GM19193 (cell line): ENCODE measurements around the gene SAMD10.

Experiments
- POLR2A ChIP-seq: IDR thresholded peaks from 4 replicates; pipeline ENCODE4 v1.6.1; 2011; ENCODE audit not compliant: insufficient read depth, insufficient read length; ENCODE audit errors: extremely low read depth

SAMD10 gene

DNA sequence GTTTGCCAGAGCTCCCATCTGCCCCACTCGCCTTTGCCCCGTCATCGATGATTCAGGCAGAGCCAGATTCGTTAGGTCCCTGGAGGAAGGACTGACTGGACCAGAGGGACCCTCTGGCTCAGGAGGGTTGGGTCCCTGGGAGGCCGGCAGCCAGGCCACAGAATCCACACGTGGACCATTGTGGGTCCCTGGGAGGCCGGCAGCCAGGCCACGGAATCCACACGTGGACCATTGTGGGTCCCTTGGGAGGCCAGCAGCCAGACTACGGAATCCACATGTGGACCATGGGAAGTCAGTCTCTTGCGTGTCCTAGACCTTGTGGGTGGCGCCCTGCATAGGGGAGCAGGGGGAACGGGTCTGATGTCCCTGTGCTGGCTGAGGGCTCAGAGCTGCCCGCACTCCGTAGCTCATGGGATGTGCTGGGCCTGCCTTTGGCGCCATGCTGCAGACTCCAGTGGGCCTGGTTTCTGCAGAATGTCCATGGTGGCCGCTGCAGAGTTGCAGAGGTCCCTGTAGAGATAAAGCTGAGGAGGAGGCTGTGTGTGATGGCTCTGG lies 46.8 kb downstream of the SAMD10 start:
- no peak for TF ChIP-seq POLR2A

DNA sequence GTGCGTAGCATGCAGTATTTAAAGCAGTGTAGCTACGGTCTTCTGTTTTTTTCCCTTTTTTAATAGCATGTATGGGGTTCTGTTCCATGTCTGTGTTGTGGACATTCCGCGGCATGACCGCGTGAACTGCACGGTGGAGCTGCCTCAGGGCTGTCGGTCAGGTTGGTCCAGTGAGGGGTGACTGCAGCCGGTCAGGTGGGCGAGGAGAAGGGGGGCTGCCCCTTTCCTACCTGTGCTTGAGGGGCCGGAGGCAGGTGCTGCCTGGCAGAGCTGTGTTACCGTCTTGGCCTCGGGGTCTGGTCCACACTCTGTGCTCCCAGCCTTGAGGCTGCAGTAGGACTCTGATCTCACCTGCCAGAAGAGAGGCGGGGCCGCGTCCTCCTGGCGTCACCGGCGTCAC lies 47.7 kb downstream of the SAMD10 start:
- TF ChIP-seq POLR2A: no peak

DNA sequence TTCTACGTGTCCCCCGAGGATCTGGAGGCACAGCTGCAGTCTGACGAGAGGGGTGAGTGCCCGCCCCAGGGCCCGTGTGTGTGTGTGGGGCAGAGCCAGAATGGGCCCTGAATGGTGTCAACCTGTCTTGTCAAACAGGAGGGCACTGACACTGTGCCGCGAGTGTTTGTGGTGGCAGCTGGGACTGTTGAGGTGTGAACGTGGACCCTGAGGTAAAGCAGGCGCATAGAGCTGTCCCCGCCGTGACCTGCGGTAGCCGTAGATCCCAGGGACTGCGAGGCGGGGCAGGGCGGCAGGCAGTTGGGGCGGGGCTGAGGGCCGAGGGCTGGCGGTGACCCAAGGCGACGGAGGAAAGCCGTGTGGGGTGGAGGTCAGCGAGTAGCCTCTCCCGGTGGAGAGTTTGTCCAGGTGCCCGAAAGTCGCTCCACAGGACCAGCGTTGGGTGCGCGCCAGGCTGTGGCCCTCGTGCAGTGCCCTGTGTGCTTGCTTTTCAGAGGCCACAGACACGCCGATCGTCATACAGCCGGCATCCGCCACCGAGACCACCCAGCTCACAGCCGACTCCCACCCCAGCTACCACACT lies 48.4 kb downstream of the SAMD10 start:
- TF ChIP-seq POLR2A: no peak

DNA sequence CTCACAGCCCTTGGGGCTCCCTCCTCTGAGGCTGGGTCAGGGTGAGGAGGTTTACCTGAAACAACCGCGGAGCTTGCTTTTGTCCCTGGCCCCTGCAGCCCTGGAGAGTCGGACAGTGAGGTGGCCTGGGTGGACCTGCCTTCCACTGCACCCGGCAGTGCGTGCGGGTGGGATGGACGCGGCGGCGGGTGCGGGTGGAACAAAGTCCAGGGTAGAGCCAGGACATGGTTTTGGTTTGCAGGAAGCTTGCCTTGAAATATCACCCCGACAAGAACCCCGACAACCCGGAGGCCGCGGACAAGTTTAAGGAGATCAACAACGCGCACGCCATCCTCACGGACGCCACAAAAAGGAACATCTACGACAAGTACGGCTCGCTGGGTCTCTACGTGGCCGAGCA lies 50.4 kb downstream of the SAMD10 start:
- TF ChIP-seq POLR2A: no peak

DNA sequence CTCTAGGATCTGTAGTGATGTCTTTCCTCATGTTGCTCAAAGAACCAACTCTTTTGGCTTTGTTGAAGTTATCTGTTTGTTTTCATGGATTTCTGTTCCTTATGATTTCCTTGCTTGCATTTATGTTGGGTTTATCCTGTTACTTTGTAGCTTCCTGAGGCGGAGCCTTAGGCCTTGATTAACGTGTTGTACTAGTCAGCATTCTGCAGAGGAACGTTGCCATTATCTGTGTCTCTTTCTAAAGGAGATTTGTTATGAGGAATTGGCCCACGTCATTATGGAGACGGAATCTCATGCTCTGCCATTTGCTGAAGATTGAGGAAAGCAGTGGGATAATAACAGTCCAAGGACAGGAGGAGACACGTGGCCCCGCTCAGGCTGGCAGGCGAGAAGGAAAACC lies 53.1 kb downstream of the SAMD10 start:
- no peak for TF ChIP-seq POLR2A

DNA sequence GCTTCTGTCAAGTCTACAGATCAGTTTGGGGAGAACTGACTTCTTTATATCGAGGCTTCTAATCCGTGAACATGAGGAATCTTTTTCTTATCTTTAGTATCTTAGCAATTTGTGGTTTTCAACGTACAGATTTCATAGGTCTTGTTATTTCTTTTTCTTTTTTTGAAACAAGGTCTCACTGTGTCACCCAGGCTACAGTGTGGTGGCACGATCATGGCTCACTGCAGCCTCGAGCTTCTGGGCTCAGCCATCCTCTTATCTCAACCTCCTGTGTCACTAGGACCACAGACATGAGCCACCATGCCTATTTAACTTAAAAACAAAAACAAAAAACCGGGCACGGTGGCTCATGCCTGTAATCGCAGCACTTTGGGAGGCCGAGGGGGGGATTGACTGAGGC lies 55.2 kb downstream of the SAMD10 start:
- TF ChIP-seq POLR2A: no peak
